Stimulated activated CD4-positive, alpha-beta T cell treated with anti-CD3 and anti-CD28 coated beads, Interleukin-15, amount 100 ng/mL, for 24 hours (primary cell): ENCODE data around the gene FANCD2OS.
"Not testable (repeated sequence)": the region's sequence is repeated elsewhere in the genome, so short reads cannot be mapped to it uniquely, and the experiment has no call there.

Experiments
- DNase-seq: peaks from one replicate; pipeline ENCODE4 v3.0.0-alpha.2; 2020

FANCD2OS gene

DNA sequence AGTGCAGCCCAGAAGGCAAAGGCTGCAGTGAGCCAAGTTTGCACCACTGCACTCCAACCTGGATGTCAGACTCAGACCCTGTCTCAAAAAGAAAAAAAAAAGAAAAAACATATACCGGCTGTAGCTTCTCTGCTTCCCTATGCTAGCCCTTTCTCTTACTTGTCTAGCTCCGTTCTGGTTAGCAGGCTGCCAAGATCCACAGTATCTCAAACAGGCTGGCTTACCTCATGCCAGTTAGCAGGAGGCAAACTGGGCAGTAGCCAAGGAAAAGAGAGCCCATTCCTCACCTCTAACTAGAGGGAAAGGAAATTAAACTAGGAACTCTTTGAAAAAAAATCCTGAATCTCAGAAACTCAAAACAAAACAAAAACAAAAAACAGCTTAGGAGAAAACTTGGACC, 16.7 kb downstream of the FANCD2OS start:
- DNase-seq, result not testable (repeated sequence)

DNA sequence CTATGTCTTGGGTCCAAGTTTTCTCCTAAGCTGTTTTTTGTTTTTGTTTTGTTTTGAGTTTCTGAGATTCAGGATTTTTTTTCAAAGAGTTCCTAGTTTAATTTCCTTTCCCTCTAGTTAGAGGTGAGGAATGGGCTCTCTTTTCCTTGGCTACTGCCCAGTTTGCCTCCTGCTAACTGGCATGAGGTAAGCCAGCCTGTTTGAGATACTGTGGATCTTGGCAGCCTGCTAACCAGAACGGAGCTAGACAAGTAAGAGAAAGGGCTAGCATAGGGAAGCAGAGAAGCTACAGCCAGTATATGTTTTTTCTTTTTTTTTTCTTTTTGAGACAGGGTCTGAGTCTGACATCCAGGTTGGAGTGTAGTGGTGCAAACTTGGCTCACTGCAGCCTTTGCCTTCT, 17.3 kb downstream of the FANCD2OS start:
- not testable (repeated sequence) for DNase-seq

DNA sequence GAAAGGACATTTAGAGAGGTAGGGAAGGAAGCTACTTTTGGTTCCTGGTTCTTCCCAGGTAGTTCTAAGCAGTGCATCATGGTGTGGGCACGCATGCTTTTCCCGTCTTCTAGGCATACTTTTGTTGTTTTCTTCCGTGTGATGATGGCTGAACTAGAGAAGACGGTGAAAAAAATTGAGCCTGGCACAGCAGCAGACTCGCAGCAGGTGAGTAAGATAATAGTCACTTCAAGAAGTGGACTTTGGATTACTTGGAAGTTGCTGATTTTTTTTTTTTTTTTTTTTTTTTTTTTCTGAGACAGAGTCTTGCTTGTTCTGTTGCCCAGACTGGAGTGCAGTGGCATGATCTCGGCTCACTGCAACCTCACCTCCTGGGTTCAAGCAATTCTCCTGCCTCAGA, 17.9 kb downstream of the FANCD2OS start:
- no peak for DNase-seq

DNA sequence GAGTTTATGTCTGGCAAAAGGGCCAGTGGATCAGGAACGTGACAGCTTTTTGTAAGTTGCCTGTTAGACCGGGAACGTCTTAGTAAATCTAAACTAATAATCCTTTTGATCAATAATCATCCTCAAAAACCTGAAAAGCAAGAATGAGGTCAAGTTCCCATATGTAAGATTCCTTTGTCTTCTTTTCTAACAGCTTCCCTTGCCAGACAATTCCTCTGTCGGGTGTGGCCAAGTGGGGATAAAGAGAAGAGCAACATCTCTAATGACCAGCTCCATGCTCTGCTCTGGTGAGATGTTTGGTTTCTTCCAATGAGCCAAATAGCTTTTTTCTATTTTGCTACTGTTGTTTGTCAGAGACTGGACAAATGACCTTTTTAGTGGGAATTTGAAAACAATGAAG, 19.8 kb downstream of the FANCD2OS start:
- DNase-seq, result no peak

DNA sequence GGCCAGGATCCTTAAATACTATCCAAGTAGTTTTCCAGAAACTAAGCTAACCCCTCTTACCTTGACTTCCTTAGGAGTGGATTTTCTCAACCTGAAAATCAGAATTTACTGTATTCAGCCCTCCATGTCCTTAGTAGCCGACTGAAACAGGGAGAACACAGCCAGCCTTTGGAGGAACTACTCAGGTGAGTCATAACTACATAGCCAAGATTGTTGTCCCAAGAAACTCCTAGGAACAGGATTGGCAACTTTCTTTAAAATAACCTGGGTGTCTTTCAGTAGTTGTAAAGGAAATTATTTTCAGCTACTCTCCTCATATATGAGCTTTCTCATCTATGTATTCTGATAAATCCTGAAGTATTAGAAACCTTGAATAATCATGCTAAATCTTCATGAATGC, 22.3 kb downstream of the FANCD2OS start:
- no peak for DNase-seq

DNA sequence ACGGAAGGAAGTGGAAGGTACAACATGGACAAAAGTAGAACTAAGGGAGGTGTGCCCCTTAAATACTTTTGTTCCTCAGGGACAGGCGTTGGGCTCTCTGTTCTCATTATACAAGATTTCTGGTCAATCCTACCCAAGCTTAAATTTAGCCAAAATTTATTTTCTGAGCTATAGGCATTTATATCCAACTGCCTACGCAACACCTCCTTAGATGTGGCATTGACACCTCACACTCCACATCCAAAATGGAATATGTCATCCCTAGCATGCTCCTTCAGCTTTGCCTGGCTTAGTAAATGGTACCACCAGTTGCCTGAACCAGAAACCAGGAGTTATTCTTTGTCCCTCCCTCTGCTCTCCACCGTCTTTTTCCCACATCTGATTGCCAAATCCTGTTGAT, 26.2 kb downstream of the FANCD2OS start:
- no peak for DNase-seq

DNA sequence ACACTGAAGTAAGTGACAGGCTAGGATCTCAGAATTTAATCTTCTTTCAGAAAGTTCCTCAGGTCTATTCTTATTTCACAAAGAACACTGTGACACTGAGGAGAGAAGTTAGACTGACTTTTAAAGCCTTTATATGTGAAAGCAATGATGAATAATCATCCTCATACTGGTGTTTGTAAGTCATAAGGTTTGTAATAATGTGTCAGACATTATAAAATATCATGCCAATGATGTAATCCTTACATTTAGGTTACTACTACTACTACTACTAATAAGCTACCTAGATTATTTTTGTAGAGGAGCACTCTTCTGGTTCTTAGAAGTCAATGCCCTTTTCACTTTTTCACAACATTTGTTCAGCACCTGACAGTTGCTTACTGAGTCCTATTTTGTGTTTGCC, 33.4 kb downstream of the FANCD2OS start:
- no peak for DNase-seq

DNA sequence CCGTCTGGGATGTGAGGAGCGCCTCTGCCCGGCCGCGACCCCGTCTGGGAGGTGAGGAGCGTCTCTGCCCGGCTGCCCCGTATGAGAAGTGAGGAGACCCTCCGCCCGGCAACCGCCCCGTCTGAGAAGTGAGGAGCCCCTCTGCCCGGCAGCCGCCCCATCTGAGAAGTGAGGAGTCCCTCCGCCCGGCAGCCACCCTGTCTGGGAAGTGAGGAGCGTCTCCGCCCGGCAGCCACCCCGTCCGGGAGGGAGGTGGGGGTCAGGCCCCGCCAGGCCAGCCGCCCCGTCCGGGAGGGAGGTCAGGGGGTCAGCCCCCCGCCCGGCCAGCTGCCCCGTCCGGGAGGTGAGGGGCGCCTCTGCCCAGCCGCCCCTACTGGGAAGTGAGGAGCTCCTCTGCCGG, 38.0 kb downstream of the FANCD2OS start:
- not testable (repeated sequence) for DNase-seq

DNA sequence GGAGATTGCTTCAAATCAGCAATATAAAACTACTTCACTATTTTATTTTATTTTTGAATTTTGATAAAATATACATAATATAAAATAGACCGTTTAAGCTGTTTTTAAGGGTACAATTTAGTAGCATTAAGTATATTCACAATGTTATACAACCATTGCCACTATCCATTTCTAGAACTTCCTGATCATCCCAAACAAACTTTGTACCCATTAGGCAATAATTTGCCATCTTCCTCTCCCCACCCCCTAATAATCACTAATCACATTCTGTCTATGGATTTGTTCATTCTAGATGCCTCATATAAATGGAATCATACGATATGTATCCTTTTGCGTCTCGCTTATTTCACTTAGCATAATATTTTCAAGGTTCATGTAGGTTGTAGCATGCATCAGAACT, 53.0 kb downstream of the FANCD2OS start:
- DNase-seq, result no peak
